Measurements from ENCODE around the gene FBXL20.
"Not testable (repeated sequence)": the region's sequence is repeated elsewhere in the genome, so short reads cannot be mapped to it uniquely, and the experiment has no call there.

FBXL20 gene

DNA sequence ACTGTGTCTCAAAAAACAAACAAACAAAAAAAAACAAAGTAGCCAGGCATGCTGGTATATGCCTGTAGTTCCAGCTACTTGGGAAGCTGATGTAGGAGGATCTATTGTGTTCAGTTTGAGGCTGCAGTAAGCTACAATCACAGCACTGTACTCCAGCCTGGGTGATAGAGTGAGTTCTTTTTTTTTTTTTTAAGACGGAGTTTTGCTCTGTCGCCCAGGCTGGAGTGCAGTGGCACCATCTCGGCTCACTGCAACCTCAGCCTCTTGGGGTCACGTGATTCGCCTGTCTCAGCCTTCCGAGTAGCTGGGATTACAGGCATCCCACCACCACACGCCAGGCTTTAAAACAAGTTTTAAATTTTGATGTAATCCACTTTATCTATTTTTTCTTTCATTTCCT lies 95.4 kb downstream of the FBXL20 start:
- no peaks in the 10 kb centered on the region for H3K9me3 ChIP-seq (ENCODE audit: severe bottlenecking)
- no peak overlapping the region for H3K4me3 ChIP-seq (ENCODE audit: low read depth, low read length)
- peaks cover 9% of the 10 kb centered on the region for H3K36me3 ChIP-seq
- H3K27ac ChIP-seq = no peak overlapping the region
- TF ChIP-seq, protein P1, sequence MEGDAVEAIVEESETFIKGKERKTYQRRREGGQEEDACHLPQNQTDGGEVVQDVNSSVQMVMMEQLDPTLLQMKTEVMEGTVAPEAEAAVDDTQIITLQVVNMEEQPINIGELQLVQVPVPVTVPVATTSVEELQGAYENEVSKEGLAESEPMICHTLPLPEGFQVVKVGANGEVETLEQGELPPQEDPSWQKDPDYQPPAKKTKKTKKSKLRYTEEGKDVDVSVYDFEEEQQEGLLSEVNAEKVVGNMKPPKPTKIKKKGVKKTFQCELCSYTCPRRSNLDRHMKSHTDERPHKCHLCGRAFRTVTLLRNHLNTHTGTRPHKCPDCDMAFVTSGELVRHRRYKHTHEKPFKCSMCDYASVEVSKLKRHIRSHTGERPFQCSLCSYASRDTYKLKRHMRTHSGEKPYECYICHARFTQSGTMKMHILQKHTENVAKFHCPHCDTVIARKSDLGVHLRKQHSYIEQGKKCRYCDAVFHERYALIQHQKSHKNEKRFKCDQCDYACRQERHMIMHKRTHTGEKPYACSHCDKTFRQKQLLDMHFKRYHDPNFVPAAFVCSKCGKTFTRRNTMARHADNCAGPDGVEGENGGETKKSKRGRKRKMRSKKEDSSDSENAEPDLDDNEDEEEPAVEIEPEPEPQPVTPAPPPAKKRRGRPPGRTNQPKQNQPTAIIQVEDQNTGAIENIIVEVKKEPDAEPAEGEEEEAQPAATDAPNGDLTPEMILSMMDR (IDR thresholded peaks at IDR 0.05; ENCODE audit: low read depth, low read length) = no peak
- H3K27me3 ChIP-seq (ENCODE audit: insufficient read depth, low read depth, severe bottlenecking) = no peaks in the 10 kb centered on the region
- DNase-seq = no peak

DNA sequence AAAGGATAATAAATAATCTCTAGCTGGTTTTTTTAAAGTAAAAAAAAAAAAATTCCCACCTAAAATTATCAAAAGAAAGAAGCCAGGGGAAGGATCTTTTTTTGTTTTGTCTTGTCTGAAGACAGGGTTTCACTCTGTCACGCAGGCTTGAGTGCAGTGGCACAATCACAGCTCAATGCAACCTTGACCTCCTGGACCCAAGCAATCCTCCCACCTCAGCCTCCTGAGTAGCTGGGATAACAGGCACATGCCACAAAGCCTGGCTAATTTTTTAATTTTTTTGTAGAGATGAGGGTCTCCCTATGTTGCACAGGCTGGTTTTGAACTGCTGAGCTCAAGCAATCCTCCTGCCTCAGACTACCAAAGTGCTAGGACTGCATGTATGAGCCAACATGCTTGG lies 97.2 kb downstream of the FBXL20 start:
- Histone ChIP-seq H3K27me3 (ENCODE audit: insufficient read depth, low read depth, severe bottlenecking) (no peaks in the 10 kb centered on the region), H3K4me3 (ENCODE audit: low read depth, low read length) (no peak overlapping the region), H3K36me3 (peaks cover 15% of the 10 kb centered on the region), H3K9me3 (ENCODE audit: severe bottlenecking) (no peaks in the 10 kb centered on the region), H3K27ac (no peak overlapping the region)
- no peak for DNase-seq
- TF ChIP-seq, protein P1 (IDR thresholded peaks at IDR 0.05; ENCODE audit: low read depth, low read length) = no peak

DNA sequence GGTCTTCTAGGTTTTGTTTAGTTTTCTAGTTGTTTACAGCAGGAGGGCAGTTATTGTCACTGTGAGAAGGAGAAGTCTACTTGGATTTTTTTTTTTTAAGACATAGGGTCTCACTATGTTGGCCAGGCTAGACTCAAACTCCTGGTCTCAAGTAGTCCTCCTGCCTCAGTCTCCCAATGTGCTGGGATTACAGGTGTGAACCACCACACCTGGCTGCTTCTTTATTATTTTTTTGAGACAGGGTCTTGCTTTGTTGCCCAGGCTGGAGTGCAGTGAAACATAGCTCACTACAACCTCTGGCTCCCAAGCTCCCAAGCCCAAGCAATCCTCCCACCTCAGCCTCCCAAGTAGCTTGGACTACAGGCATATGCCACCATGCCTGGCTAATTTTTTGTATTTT lies 107.4 kb downstream of the FBXL20 start:
- Histone ChIP-seq H3K9me3 (ENCODE audit: severe bottlenecking) (no peaks in the 10 kb centered on the region), H3K27ac (no peak overlapping the region), H3K36me3 (peaks cover 32% of the 10 kb centered on the region), H3K4me3 (ENCODE audit: low read depth, low read length) (no peak overlapping the region), H3K27me3 (ENCODE audit: insufficient read depth, low read depth, severe bottlenecking) (no peaks in the 10 kb centered on the region)
- no peak for DNase-seq
- TF ChIP-seq, protein P1 (IDR thresholded peaks at IDR 0.05; ENCODE audit: low read depth, low read length) = no peak

DNA sequence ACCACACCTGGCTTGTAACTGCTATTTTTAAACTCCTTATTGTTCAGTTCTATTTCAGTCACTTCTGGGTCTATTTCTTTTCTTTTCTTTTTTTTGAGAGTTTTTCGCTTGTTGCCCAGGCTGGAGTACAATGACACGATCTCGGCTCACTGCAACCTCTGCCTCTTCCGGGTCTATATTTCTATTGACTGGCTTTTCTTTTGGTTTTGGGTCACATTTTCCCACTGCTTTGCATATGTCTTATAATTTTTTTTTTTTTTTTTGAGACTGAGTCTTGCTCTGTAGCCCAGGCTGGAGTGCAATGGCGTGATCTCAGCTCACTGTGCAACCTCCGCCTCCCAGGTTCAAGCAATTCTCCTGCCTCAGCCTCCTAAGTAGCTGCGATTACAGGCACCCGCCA lies 108.9 kb downstream of the FBXL20 start:
- not testable (repeated sequence) for H3K9me3 ChIP-seq (ENCODE audit: severe bottlenecking); H3K4me3 ChIP-seq (ENCODE audit: low read depth, low read length); H3K27ac ChIP-seq; H3K27me3 ChIP-seq (ENCODE audit: insufficient read depth, low read depth, severe bottlenecking); DNase-seq
- H3K36me3 ChIP-seq = peaks cover 20% of the 10 kb centered on the region

DNA sequence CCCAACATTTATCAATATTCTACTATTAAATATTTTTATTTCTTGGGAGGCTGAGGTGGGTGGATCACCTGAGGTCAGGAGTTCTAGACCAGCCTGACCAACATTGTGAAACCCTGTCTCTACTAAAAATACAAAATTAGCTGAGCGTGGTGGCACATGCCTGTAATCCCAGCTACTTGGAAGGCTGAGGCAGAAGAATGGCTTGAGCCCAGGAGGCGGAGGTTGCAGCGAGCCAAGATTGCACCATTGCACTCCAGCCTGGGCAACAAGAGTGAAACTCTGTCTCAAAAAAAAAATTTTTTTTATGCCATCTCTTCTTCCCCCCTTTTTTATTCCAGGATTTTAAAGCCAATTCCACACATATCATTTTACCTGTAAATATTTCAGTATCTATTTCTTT lies 114.9 kb downstream of the FBXL20 start:
- not testable (repeated sequence) for H3K27me3 ChIP-seq (ENCODE audit: insufficient read depth, low read depth, severe bottlenecking); DNase-seq; H3K4me3 ChIP-seq (ENCODE audit: low read depth, low read length); H3K9me3 ChIP-seq (ENCODE audit: severe bottlenecking); H3K27ac ChIP-seq; H3K36me3 ChIP-seq

DNA sequence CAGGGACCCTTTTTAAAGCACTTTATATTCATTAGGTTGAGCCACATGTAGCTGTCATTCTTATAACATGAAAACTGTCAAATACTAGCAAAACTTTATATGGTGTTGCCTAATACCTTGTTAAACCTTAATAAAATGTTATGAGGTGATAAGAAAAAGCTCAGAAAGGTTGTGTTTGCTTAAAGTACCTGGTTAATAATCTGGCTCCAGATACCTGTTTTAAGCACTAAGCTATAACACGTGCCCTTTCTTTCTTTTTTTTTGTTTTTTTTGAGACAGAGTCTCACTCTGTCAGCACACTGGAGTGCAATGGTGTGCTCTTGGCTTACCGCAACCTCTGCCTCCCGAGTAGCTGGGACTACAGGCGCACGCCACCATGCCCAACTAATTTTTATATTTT lies 116.7 kb downstream of the FBXL20 start:
- H3K9me3 ChIP-seq (ENCODE audit: severe bottlenecking) = no peaks in the 10 kb centered on the region
- no peak for DNase-seq
- H3K4me3 ChIP-seq (ENCODE audit: low read depth, low read length) = no peak overlapping the region
- TF ChIP-seq, protein P1 (IDR thresholded peaks at IDR 0.05; ENCODE audit: low read depth, low read length) = no peak
- no peak overlapping the region for H3K27ac ChIP-seq
- no peaks in the 10 kb centered on the region for H3K27me3 ChIP-seq (ENCODE audit: insufficient read depth, low read depth, severe bottlenecking)
- peaks cover 12% of the 10 kb centered on the region for H3K36me3 ChIP-seq

DNA sequence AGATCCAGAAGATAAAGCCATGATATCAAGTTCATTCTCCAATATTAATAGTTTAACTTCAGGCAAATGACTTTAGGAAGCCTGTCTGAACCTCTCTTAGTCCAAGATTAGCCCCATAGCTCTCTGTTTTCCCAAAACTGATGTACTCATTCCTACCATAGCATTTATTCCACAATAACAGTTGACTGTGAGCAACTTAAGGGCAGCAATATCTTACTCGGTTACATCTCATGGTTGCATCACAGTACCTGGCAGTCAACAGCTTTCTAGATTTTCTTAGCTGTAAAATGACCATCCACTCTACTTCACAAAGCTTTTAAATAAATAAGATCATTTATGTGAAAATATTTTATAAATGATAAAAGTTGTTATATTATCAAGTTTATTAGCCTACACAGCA lies 117.5 kb downstream of the FBXL20 start:
- no peaks in the 10 kb centered on the region for H3K9me3 ChIP-seq (ENCODE audit: severe bottlenecking)
- TF ChIP-seq, protein P1 (IDR thresholded peaks at IDR 0.05; ENCODE audit: low read depth, low read length) = no peak
- no peaks in the 10 kb centered on the region for H3K27me3 ChIP-seq (ENCODE audit: insufficient read depth, low read depth, severe bottlenecking)
- H3K27ac ChIP-seq = no peak overlapping the region
- peaks cover 15% of the 10 kb centered on the region for H3K36me3 ChIP-seq
- DNase-seq = no peak
- no peak overlapping the region for H3K4me3 ChIP-seq (ENCODE audit: low read depth, low read length)

All from WERI-Rb-1 (cell line).